Gastrocnemius medialis (tissue), 4 donors: Measurements from ENCODE around the gene SULF2.

Source experiments
- POLR2A ChIP-seq, 2 donors: fragments of 450-650 bp; IDR thresholded peaks; one replicate each; pipeline ENCODE4 v1.6.1; 2017; ENCODE audit warnings: antibody characterized with exemption in 2 of 2, mild to moderate bottlenecking in 2 of 2, moderate library complexity in 2 of 2
- TF ChIP-seq, protein P1 (sequence below), 5 experiments: fragments of 450-650 bp in 3 of 5; fragments of 200-600 bp in 2 of 5; sonication (generic) in 2 of 5; IDR thresholded peaks in 4 of 5; conservative IDR thresholded peaks in 1 of 5; 1 replicate in 4 of 5; 2 replicates in 1 of 5; pipeline ENCODE4 v1.5.1; 2016 to 2019; ENCODE audit warnings: antibody characterized with exemption in 5 of 5, mild to moderate bottlenecking in 3 of 5, moderate library complexity in 3 of 5

GRCh38 chr20:47735412-47736400, 49.6 kb downstream of the SULF2 start:
- TF ChIP-seq, protein P1, sequence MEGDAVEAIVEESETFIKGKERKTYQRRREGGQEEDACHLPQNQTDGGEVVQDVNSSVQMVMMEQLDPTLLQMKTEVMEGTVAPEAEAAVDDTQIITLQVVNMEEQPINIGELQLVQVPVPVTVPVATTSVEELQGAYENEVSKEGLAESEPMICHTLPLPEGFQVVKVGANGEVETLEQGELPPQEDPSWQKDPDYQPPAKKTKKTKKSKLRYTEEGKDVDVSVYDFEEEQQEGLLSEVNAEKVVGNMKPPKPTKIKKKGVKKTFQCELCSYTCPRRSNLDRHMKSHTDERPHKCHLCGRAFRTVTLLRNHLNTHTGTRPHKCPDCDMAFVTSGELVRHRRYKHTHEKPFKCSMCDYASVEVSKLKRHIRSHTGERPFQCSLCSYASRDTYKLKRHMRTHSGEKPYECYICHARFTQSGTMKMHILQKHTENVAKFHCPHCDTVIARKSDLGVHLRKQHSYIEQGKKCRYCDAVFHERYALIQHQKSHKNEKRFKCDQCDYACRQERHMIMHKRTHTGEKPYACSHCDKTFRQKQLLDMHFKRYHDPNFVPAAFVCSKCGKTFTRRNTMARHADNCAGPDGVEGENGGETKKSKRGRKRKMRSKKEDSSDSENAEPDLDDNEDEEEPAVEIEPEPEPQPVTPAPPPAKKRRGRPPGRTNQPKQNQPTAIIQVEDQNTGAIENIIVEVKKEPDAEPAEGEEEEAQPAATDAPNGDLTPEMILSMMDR (IDR thresholded peaks at IDR 0.05 in 4 of 5, conservative IDR thresholded peaks at IDR 0.05 in 1 of 5), result no peak
- TF ChIP-seq POLR2A (IDR thresholded peaks at IDR 0.05), result no peak
